Kidney (tissue), 14 donors: ENCODE measurements around the gene HIBADH. TPM values are rescaled to one million over a fixed set of nuclear protein-coding genes. Genes with fewer than 3 reads are reported as not detected.
A peak's percentile ranks its signal among the peaks of the same experiment; 100 is the strongest.
"Not testable (repeated sequence)": the region's sequence is repeated elsewhere in the genome, so short reads cannot be mapped to it uniquely, and the experiment has no call there.

Experiments
- DNase-seq, 5 donors: peaks; one replicate each; pipeline ENCODE4 v3.0.0-alpha.2; 2013 to 2020
- FAIRE-seq: peaks from 2 replicates; lab custom pipeline; 2012; peaks lifted over from hg19 to GRCh38; lab: Jason Lieb, UNC
- H3K27ac ChIP-seq, 2 donors: one replicate each; pipeline ENCODE4 v1.7.0; 2013; ENCODE audit warnings: low read depth in 2 of 2, low read length in 2 of 2, inconsistent platforms in 1 of 2
- H3K27me3 ChIP-seq: one replicate; pipeline ENCODE4 v1.7.1; 2013; ENCODE audit warnings: low read length, inconsistent platforms; ENCODE audit not compliant: control insufficient read depth, insufficient read depth
- H3K36me3 ChIP-seq, 3 donors: one replicate each; pipeline versions ENCODE4 v1.7.0 to v1.7.1; 2013; ENCODE audit warnings: low read length in 3 of 3, control low read depth in 1 of 3, inconsistent platforms in 1 of 3; ENCODE audit not compliant: insufficient read depth in 3 of 3, control insufficient read depth in 2 of 3
- H3K4me1 ChIP-seq, 3 donors: one replicate each; pipeline versions ENCODE4 v1.7.0 to v1.7.1; 2013; ENCODE audit warnings: low read length in 3 of 3, inconsistent platforms in 1 of 3, low read depth in 1 of 3; ENCODE audit not compliant: control insufficient read depth in 2 of 3, insufficient read depth in 2 of 3
- H3K4me3 ChIP-seq, 3 donors: one replicate each; pipeline versions ENCODE4 v1.7.0 to v1.8.1; 2013; ENCODE audit warnings: low read length in 3 of 3, control low read depth in 1 of 3, inconsistent platforms in 1 of 3
- H3K9ac ChIP-seq, 3 donors: one replicate each; pipeline versions ENCODE4 v1.7.0 to v1.7.1; 2013; ENCODE audit warnings: low read length in 3 of 3, control low read depth in 1 of 3, inconsistent platforms in 1 of 3
- H3K9me3 ChIP-seq, 3 donors: one replicate each; pipeline versions ENCODE4 v1.7.0 to v1.7.1; 2013; ENCODE audit warnings: low read length in 3 of 3, control low read depth in 1 of 3, inconsistent platforms in 1 of 3; ENCODE audit not compliant: control insufficient read depth in 2 of 3, insufficient read depth in 1 of 3
- intact Hi-C: fragments of 100-400 bp; cut with DNase I; formaldehyde crosslinking; loops from one replicate; pipeline ENCODE4 v1.11.1; 2022
- polyA plus RNA-seq: library from polyadenylated mRNA; stranded (reverse); fragments of 350-450 nt; fragmentation: Illumina TruSeq; extraction: RNeasy Lipid Tissue Mini Kit (QIAGEN cat#74804); gene quantifications from one replicate; pipeline ENCODE4 v1.2.3, GENCODE V29; 2014; ENCODE audit warnings: low read depth, low replicate concordance; ENCODE audit not compliant: insufficient read depth
- total RNA-seq: library from RNA; stranded (reverse); fragmentation: NEBNext Ultra II Directional; extraction: Animal tissue kit (Norgen Biotek cat#: 25700); gene quantifications from one replicate; pipeline ENCODE4 v1.2.1, GENCODE V29; 2021
- TF ChIP-seq, protein P1 (sequence below): IDR thresholded peaks from 3 replicates; pipeline ENCODE4 v1.5.1; 2012; ENCODE audit warnings: mild to moderate bottlenecking, moderate library complexity, borderline replicate concordance; ENCODE audit not compliant: insufficient read depth; ENCODE audit errors: extremely low read depth
- donor health status: control.
- donor health status: control.
- donor health status: control.
- donor health status: control.
- donor health status: control.
- donor health status: DM: yes; HTN: yes; CAD: no.
- donor health status: Normal renal cell carcinoma (clear cell type).

The HIBADH gene
- total and polyA plus RNA-seq, 2 donors from 2014 or later: 42.6 to 160 TPM

GRCh38 chr7:27579565-27579964 lies 83.1 kb downstream of the HIBADH start:
- TF ChIP-seq, protein P1, sequence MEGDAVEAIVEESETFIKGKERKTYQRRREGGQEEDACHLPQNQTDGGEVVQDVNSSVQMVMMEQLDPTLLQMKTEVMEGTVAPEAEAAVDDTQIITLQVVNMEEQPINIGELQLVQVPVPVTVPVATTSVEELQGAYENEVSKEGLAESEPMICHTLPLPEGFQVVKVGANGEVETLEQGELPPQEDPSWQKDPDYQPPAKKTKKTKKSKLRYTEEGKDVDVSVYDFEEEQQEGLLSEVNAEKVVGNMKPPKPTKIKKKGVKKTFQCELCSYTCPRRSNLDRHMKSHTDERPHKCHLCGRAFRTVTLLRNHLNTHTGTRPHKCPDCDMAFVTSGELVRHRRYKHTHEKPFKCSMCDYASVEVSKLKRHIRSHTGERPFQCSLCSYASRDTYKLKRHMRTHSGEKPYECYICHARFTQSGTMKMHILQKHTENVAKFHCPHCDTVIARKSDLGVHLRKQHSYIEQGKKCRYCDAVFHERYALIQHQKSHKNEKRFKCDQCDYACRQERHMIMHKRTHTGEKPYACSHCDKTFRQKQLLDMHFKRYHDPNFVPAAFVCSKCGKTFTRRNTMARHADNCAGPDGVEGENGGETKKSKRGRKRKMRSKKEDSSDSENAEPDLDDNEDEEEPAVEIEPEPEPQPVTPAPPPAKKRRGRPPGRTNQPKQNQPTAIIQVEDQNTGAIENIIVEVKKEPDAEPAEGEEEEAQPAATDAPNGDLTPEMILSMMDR: no peak
- Histone ChIP-seq H3K9ac (no peak overlapping the region), H3K4me3 (no peak overlapping the region), H3K36me3 (no peaks in the 10 kb centered on the region), H3K27ac (no peak overlapping the region), H3K9me3 (no peaks in the 10 kb centered on the region), H3K4me1 (peaks cover 0 to 11% (median 0%) of the 10 kb centered on the region in 3 donors), H3K27me3 (no peaks in the 10 kb centered on the region)
- intact Hi-C loops: loop anchor here (10.0 kb wide), 1 partner anchor 375 kb away; the partner anchor contains the start of gene HOXA13
- DNase-seq (peak in 2 of 5 donors; percentile 16 to 30), FAIRE-seq (peak; percentile 71)

DNA sequence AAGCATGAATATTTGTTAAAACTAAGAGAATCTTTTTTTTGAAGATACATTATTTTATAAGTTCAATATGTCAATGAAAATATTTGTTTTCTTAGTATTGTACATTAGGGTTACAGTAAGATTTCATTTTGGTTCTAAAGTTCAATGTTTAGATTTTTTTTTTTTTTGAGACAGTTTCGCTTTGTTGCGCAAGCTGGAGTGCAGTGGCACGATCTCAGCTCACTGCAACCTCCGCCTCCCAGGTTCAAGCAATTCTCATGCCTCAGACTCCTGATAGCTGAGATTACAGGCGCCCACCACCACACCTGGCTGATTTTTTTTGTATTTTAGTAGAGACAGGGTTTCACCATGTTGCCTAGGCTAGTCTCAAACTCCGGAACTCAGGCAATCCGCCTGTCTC lies 84.5 kb downstream of the HIBADH start:
- peaks cover 0 to 11% (median 0%) of the 10 kb centered on the region in 3 donors for H3K4me1 ChIP-seq
- H3K9me3 ChIP-seq, H3K27ac ChIP-seq, H3K36me3 ChIP-seq, H3K4me3 ChIP-seq, H3K9ac ChIP-seq, H3K27me3 ChIP-seq, DNase-seq: not testable (repeated sequence)
- intact Hi-C loops: loop anchor here (10.0 kb wide), 1 partner anchor 373 kb away; the partner anchor contains the start of gene HOXA13
- FAIRE-seq: peak; percentile 68

GRCh38 chr7:27576360-27576944 lies 86.2 kb downstream of the HIBADH start:
- peak; percentile 94 for FAIRE-seq
- Histone ChIP-seq H3K27me3 (no peaks in the 10 kb centered on the region), H3K9ac (no peak overlapping the region), H3K4me1 (peaks cover 0 to 11% (median 0%) of the 10 kb centered on the region in 3 donors), H3K27ac (no peak overlapping the region), H3K36me3 (no peaks in the 10 kb centered on the region), H3K4me3 (no peak overlapping the region), H3K9me3 (no peaks in the 10 kb centered on the region)
- TF ChIP-seq, protein P1: peak; percentile 34
- peak in 2 of 5 donors; percentile 73 to 74 for DNase-seq
- intact Hi-C loops: loop anchor here (10.0 kb wide), 1 partner anchor 372 kb away; the partner anchor contains the start of gene HOXA13

DNA sequence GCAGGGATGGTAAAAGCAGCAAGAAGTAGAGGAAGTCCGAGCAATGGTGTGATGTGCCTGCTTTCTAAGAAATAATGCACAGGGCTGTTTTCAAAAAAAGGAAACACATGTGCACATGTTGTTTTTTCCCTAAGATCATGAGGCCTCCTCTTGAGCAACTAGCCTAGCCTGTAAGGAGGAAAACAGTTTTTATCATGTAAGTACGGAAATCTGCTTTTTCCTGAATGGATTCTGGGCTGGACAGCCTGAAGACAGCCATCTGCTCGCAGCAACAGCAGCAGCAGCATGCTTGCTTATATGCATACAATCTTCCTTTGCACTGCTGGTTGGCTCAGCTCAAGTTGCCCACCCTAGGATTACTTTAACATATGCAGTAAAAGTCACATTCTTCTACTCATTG lies 87.1 kb downstream of the HIBADH start:
- no peaks in the 10 kb centered on the region for H3K27me3 ChIP-seq
- TF ChIP-seq, protein P1: no peak
- peaks cover 0 to 11% (median 0%) of the 10 kb centered on the region in 3 donors for H3K4me1 ChIP-seq
- no peak overlapping the region for H3K9ac ChIP-seq
- no peaks in the 10 kb centered on the region for H3K36me3 ChIP-seq
- FAIRE-seq (no peak), DNase-seq (peak in 2 of 5 donors; percentile 39 to 74)
- H3K27ac ChIP-seq: no peak overlapping the region
- no peak overlapping the region for H3K4me3 ChIP-seq
- intact Hi-C loops: loop anchor here (10.0 kb wide), 1 partner anchor 371 kb away; the partner anchor contains the start of gene HOXA13
- no peaks in the 10 kb centered on the region for H3K9me3 ChIP-seq
